HuH-7.5 (cell line): ENCODE results near the gene ACBD3.

ENCODE experiments used
- DNase-seq: peaks from one replicate; pipeline ENCODE4 v3.0.0; 2011; ENCODE audit warnings: low spot score

The ACBD3 gene

GRCh38 chr1:226110249-226111097 lies 76.1 kb downstream of the ACBD3 start:
- DNase-seq: peak; percentile 88

- DNase-seq: peak; percentile 98
These were observed 76.7 kb downstream of the ACBD3 start for GRCh38 chr1:226109829-226110248.

- no peak for DNase-seq
These were observed 77.4 kb downstream of the ACBD3 start for GRCh38 chr1:226108935-226109828.

GRCh38 chr1:226107471-226108460 lies 78.8 kb downstream of the ACBD3 start:
- no peak for DNase-seq

- DNase-seq: no peak
These were observed 81.8 kb downstream of the ACBD3 start for GRCh38 chr1:226104671-226105121.

- no peak for DNase-seq
These were observed 85.8 kb downstream of the ACBD3 start for GRCh38 chr1:226100436-226101391.

- DNase-seq: no peak
These were observed 87.4 kb downstream of the ACBD3 start for GRCh38 chr1:226098870-226099835.

- DNase-seq: no peak
These were observed 88.5 kb downstream of the ACBD3 start for GRCh38 chr1:226097866-226098625.

GRCh38 chr1:226095286-226095685 lies 91.3 kb downstream of the ACBD3 start:
- DNase-seq: no peak
